K562 (cell line): ENCODE data around the gene HOXB5.

Experiments used
- FOSL1 ChIP-seq: fragments of 200-800 bp; sonication (Bioruptor generic); conservative IDR thresholded peaks from 2 replicates; pipeline ENCODE4 v1.6.1; 2016; ENCODE audit warnings: missing genetic modification characterization, missing compliant biosample characterization
- FOXJ3 ChIP-seq: sonication (generic); formaldehyde crosslinking; IDR thresholded peaks from 2 replicates; pipeline ENCODE4 v1.4.0; 2020; ENCODE audit warnings: mild to moderate bottlenecking, missing genetic modification reagents
- HDGF ChIP-seq: fragments of 450-650 bp; IDR thresholded peaks from 2 replicates; pipeline ENCODE4 v1.6.1; 2016
- MCM2 ChIP-seq: fragments of 450-650 bp; IDR thresholded peaks from 2 replicates; pipeline ENCODE4 v1.6.1; 2017; ENCODE audit warnings: low read depth, mild to moderate bottlenecking
- NFIX ChIP-seq: fragments of 250-450 bp; sonication (Bioruptor Pico); IDR thresholded peaks from 2 replicates; pipeline ENCODE4 v1.4.0; 2020; ENCODE audit warnings: low read depth, mild to moderate bottlenecking, moderate library complexity
- NFYB ChIP-seq: IDR thresholded peaks from 2 replicates; pipeline ENCODE4 v1.6.1; 2011; ENCODE audit warnings: mild to moderate bottlenecking, moderate library complexity; ENCODE audit not compliant: insufficient read length; ENCODE audit errors: extremely low read depth
- ZNF184 ChIP-seq: sonication (generic); formaldehyde crosslinking; IDR thresholded peaks from 2 replicates; pipeline ENCODE4 v1.5.0; 2020; ENCODE audit warnings: missing genetic modification reagents
- ZNF274 ChIP-seq: IDR thresholded peaks from 2 replicates; pipeline ENCODE4 v1.6.1; 2011; ENCODE audit warnings: low read depth, mild to moderate bottlenecking, low read length, moderate library complexity, borderline replicate concordance
- ZNF589 ChIP-seq: fragments of 200-800 bp; sonication (Bioruptor generic); IDR thresholded peaks from 2 replicates; pipeline ENCODE4 v1.6.1; 2016; ENCODE audit warnings: low read depth, missing genetic modification characterization, missing compliant biosample characterization
- TF ChIP-seq, protein P1 (sequence below): fragments of 450-650 bp; IDR thresholded peaks from 2 replicates; pipeline ENCODE4 v1.6.1; 2016; ENCODE audit warnings: borderline replicate concordance

DNA sequence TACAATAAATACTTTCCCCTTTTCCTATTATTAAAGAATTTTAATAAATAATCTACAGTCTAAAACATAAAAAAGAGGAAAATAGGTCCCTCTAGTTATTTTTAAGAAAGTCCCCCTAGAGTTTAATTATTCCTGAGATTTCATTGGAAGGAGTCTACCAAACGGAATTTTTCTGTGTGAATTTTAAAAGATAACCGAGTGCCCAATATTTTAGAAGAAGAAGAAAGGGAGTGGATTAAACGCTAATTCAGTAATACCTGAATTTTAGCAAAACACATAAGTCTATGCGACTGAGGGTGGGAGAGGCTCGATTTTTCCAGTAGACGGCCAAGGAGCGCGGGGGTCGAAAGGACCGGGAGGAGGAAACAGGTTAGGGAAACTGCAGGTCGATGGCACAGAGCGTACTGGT, 50.9 kb downstream of the HOXB5 start:
- no peak for TF ChIP-seq FOSL1 (tag)
- no peak for TF ChIP-seq NFIX (CRISPR knock-in tag)
- TF ChIP-seq ZNF589, result no peak
- no peak for TF ChIP-seq ZNF274
- no peak for TF ChIP-seq HDGF
- TF ChIP-seq, protein P1, sequence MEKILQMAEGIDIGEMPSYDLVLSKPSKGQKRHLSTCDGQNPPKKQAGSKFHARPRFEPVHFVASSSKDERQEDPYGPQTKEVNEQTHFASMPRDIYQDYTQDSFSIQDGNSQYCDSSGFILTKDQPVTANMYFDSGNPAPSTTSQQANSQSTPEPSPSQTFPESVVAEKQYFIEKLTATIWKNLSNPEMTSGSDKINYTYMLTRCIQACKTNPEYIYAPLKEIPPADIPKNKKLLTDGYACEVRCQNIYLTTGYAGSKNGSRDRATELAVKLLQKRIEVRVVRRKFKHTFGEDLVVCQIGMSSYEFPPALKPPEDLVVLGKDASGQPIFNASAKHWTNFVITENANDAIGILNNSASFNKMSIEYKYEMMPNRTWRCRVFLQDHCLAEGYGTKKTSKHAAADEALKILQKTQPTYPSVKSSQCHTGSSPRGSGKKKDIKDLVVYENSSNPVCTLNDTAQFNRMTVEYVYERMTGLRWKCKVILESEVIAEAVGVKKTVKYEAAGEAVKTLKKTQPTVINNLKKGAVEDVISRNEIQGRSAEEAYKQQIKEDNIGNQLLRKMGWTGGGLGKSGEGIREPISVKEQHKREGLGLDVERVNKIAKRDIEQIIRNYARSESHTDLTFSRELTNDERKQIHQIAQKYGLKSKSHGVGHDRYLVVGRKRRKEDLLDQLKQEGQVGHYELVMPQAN, result no peak
- TF ChIP-seq MCM2, result no peak
- TF ChIP-seq NFYB, result no peak
- TF ChIP-seq ZNF184 (CRISPR knock-in tag), result no peak
- TF ChIP-seq FOXJ3 (CRISPR knock-in tag), result no peak
